NCI-H2029 treated with DMSO at 0.1 percent for 48 hours (cell line): ENCODE measurements around the gene NOTCH3.

Source experiments
- DNase-seq: peaks from one replicate; lab custom pipeline; 2025; lab: John Stamatoyannopoulos, UW

NOTCH3 gene

DNA sequence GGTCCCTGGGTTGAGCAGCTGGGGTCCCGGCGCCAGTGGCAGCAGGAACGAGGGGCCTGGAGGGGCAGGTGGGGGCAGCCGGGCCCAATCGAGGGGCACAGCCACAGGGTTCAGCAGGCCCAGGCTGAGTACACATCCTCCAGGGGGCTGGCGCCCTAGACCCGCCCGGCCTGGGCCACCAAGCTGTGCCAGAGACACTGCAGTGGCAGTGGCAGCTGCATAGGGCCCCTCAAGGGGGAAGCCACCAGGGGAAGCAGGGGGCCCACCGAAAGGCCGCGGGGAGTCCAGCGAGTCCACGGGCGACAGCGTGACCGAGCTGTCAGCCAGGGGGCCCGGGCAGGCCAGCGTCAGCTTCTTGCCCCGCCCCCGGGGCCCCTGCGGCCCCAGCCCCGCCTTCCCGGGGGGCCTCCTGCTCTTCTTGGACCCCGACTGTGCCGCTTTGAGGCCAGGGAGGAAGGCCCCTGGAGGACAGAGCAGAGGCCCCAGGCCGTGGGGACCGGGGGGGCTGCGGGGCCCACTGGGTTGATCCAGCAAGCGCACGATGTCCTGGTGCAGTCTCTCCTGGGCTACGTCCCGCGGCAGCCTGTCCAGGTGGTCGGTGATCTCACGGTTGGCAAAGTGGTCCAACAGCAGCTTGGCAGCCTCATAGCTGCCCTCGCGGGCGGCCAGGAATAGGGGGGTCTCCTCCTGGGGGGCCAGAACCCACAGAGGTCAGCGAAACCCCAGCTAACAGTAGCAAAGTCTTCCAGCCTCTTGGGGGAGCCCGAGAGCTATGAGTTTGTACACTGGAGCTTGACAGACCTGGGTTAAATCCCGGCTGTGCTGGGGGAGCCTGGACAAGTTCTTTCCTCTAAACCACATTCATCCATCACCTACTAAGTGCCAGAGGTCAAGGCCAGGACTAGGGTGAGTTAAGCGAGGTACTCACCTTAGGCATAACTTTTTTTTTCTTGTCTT lies 39.5 kb downstream of the NOTCH3 start:
- DNase-seq, result peak; percentile 20

DNA sequence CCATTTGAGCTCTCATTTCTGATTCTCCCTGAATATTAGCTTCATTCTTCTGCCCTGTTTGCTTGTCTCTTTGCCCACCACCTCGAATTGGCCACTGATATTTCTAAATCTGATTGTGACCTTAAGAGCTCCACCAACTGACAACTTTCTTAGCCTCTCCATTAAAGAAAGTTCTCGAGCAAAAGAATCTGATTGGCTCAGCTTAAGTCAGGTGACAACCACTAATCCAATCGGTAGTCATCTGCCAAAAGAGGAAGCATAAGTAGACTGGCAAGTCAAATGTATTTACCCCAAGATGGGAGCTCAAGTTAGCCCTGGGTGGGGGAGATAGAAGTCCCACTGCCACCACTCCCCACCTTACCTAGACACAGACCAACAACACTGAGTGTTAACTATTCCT lies 41.5 kb downstream of the NOTCH3 start:
- DNase-seq, result no peak

- no peak for DNase-seq
These were observed 44.4 kb downstream of the NOTCH3 start for GRCh38 chr19:15156391-15156790.

DNA sequence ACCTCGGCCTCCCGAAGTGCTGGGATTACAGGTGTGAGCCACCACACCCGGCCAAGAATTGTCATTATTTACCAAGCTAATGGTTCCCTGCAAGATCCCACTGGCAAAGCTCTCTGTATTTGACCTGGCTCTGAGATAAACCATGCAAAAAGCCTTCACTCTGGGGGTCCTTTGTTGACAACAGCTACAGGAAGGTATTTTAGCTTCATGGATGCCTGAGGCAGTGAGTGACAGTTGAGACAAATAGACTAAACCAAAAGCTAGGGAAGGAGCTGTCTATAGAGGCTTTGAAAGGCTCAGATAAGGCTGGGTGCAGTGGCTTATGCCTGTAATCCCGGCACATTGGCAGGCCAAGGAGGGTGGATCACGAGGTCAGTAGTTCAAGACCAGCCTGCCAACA lies 45.5 kb downstream of the NOTCH3 start:
- DNase-seq, result no peak

DNA sequence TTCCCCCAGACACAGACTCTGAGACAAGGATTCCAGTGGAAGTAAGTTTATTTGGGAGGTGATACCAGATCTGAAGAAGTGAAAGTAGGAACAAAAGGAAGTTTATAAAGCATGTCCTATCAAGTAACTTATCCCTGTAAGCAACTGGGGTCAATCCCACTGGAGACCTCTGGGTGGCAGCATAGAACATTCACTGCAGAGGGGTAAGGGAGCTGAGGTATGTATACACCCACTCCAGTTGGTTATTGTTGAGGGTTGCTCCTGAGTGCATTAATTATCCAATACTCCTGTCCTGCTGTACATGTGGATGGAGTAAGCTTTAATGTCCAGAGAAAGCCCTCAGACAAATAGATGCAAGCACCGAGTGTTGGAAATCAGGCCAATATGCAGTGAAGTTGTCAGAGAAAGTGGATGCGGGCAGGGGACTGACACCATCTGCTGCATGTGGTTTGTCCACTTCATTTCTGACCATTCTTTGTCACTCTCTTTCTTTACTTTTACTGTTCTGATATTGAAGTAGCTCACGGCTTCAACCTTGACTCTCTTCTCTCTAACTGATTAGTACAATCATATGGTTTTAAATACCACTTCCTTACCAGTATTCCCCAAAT lies 46.7 kb downstream of the NOTCH3 start:
- DNase-seq, result peak; percentile 14

DNA sequence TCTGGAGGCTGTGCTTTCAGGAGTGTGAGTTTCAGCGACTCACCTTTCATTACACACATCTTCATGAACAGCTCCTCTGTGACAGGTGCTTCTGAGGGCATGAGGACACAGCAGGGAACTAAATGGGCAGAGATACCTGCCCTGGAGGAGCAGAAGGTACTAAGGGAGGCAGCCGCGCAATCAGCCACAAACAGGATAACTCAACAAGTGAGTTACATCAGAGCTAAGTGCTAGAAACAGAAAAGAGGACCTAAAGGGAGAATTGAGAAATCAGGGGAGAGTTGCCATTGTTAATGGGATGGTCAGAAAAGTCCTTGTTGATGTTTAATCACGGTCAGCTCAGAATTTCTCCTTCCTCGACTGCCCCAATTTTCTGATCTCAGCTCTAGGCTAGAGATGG lies 51.1 kb downstream of the NOTCH3 start:
- DNase-seq, result no peak

- no peak for DNase-seq
These were observed 53.7 kb downstream of the NOTCH3 start for GRCh38 chr19:15147090-15147489.

GRCh38 chr19:15144046-15144646 lies 56.6 kb downstream of the NOTCH3 start:
- no peak for DNase-seq

- DNase-seq, result no peak
These were observed 58.5 kb downstream of the NOTCH3 start for GRCh38 chr19:15142313-15142712.

DNA sequence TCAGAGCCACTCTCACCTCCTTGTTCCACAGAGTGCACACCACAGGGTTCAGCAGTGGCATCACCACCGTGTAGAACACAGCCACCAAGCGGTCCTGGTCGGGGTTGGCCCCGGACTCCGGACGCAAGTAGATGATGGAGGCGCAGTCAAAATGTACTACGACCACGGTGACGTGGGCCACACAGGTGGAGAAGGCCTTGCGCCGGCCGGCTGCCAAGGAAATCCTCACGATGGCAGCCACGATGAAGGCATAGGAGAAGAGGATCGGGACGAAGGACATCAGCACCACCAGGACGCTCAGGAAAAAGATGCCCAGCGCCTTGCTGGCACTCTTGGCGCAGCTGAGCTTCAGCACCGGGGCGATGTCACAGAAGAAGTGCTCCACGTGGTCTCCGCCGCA lies 59.7 kb downstream of the NOTCH3 start:
- DNase-seq, result no peak

DNA sequence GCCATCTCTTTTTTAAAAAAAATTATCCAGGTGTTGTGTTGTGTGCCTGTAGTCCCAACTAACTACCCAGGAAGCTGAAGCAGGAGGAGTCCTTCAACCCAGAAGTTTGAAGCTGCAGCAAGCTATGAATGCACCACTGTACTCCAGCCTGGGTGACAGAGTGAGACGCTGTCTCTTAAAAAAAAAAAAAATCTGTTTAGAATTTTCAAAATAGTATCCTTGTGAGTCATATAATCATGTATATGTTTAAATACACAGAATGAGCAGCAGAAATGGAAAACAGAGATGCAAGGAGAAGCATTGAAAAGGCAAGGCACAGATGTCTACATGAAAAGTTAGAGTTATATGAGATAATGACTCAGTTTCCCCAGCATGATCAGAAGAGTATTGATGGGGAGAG lies 62.4 kb downstream of the NOTCH3 start:
- no peak for DNase-seq

GRCh38 chr19:15137777-15138176 lies 63.0 kb downstream of the NOTCH3 start:
- no peak for DNase-seq

GRCh38 chr19:15136234-15136954 lies 64.4 kb downstream of the NOTCH3 start:
- DNase-seq, result no peak

DNA sequence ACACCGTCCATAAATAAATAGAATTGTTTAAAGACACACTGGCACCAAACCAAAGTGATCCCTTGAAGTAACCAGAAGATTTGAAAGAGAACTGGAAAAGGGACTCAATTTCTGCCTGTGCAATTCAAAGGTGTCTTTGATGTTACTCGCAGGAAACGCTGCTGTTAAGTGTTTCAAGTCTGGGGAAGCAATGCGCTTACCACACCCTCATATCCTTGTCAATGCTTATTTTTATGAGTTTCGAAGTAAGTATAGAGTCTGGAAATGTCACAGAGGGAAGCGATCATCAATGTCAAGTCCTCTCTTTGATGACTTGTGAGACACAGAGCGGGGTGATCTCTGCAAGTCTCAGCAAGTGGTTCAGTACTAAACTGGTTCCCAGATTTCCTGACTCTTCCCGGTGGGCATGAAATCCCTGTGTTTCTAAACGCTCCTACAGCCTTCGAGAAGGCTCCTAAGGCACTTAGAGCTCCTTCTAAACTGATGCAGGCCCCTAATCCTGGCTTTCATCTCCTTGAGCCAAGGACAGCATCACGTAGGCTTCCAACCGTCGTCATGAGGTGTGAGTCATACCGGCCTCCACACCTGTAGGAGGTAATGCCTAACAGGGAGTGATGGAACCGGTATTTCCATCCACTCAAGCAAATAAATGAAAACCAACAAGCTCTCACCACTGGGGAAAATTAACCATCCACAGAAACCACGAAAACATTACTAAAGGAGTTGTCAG lies 70.8 kb downstream of the NOTCH3 start:
- DNase-seq, result no peak

- no peak for DNase-seq
These were observed 72.5 kb downstream of the NOTCH3 start for GRCh38 chr19:15128162-15128770.

- no peak for DNase-seq
These were observed 74.5 kb downstream of the NOTCH3 start for GRCh38 chr19:15126131-15126910.

GRCh38 chr19:15125232-15126067 lies 75.3 kb downstream of the NOTCH3 start:
- peak; percentile 92 for DNase-seq

DNA sequence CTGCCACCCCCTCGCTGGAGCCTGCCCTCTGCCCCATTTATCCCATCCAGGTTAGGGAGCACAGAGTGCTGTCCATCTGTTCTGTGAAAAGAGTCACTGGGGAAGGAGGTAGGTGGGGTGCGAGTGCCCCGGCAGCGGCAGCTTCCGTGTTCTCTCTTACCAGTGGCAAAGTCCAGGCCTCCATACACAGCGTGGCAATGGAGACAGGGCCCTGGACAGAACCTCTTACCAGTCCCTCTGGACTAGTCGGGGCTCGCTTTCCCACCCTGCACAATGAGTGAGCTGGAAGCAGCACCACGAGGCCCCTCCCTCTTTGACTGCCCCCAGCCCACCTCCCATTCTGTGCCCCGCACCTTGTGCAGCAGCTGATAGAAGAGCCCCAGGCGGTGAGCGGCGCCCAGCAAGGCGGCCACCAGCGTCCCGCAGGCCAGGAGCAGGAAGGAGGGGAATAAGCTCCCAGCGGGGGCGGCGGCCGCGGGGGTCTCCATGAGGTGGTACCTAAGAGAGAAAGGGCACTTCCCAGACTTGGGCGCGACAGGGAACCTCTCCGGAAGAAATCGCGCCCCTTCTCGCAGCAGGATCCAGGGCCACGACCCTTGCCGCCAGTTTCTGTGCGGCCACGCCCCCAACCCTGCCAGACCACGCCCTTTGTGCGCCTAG lies 76.1 kb downstream of the NOTCH3 start:
- DNase-seq, result no peak

- peak; percentile 55 for DNase-seq
These were observed 76.9 kb downstream of the NOTCH3 start for GRCh38 chr19:15123900-15124299.
